Lower lobe of right lung (tissue), 2 donors: ENCODE measurements around the gene ATXN1. TPM values are rescaled to one million over a fixed set of nuclear protein-coding genes. Genes with fewer than 3 reads are reported as not detected.

Experiments used
- ATAC-seq, 2 donors: fragments of 200-7000 bp; cut with Tn5 transposase; one replicate each; pipeline ENCODE4 v1.9.1; 2020 to 2022; ENCODE audit warnings: mild to moderate bottlenecking in 2 of 2, moderate library complexity in 2 of 2
- DNase-seq: peaks from one replicate; pipeline ENCODE4 v3.0.0-alpha.2; 2020
- H3K27ac ChIP-seq: fragments of 200-600 bp; one replicate; pipeline ENCODE4 v1.8.0; 2022
- H3K27me3 ChIP-seq: fragments of 200-600 bp; one replicate; pipeline ENCODE4 v1.8.0; 2022; ENCODE audit warnings: low read depth
- H3K36me3 ChIP-seq: fragments of 200-600 bp; one replicate; pipeline ENCODE4 v1.8.0; 2022; ENCODE audit warnings: mild to moderate bottlenecking
- H3K4me1 ChIP-seq: fragments of 200-600 bp; one replicate; pipeline ENCODE4 v1.8.0; 2022
- H3K4me3 ChIP-seq: fragments of 200-600 bp; one replicate; pipeline ENCODE4 v1.8.0; 2022; ENCODE audit warnings: mild to moderate bottlenecking
- H3K9me3 ChIP-seq: fragments of 200-600 bp; one replicate; pipeline ENCODE4 v1.8.0; 2022
- CTCF ChIP-seq: fragments of 200-600 bp; IDR thresholded peaks from one replicate; pipeline ENCODE4 v1.8.0; 2022; ENCODE audit warnings: antibody characterized with exemption, mild to moderate bottlenecking
- intact Hi-C: fragments of 100-400 bp; cut with DNase I; formaldehyde crosslinking; loops from one replicate; pipeline ENCODE4 v1.11.0; 2022
- total RNA-seq: library from RNA; stranded (reverse); fragmentation: NEBNext Ultra II Directional; extraction: Animal tissue kit (Norgen Biotek cat#: 25700); gene quantifications from one replicate; pipeline ENCODE4 v1.2.1, GENCODE V29; 2021
- donor health status: DM: no; HTN: yes; CAD: no; lungs with severe emphysema.

ATXN1 gene
- total RNA-seq, 1 donor from 2014 or later, result 75.9 TPM

DNA sequence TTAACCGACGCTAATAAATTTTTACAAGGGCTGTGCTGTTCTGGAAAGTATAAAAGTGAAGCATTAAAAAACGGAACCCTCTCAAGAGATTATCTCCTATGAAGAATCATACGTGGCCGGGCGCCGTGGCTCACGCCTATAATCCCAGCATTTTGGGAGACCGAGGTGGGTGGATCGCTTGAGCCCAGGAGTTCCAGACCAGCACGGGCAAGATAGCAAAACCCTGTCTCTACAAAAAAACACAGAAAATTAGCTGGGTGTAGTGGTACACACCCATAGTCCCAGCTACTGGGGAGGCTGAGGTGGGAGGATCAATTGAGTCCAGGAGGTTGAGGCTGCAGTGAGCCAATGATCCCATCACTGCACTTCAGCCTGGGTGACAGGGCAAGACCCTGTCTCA, 439.4 kb downstream of the ATXN1 start:
- ATAC-seq (no peak), DNase-seq (no peak)
- peaks cover 26% of the 10 kb centered on the region for H3K36me3 ChIP-seq
- peaks cover 56% of the 10 kb centered on the region for H3K4me1 ChIP-seq
- intact Hi-C loops, result no loop called here
- no peak for TF ChIP-seq CTCF
- no peak overlapping the region for H3K4me3 ChIP-seq
- no peaks in the 10 kb centered on the region for H3K27me3 ChIP-seq
- H3K9me3 ChIP-seq, result no peaks in the 10 kb centered on the region
- H3K27ac ChIP-seq, result no peak overlapping the region

DNA sequence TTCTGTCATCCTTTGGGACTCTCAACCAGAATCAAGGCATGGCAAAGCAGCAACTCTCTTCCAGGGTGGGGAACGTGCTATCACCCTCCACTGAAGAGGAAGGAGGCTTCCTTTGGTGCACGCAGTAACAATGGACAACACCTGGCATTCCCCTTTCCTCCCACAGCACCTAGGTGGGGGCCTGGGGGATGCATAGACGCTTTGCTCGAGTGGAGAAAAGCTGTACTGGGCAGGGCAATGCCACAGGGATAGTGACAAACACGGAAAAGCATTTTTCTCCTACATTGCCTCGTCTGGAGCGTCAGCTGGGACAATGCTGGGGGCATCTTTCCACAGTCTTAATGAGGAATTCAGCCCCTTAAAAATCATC, 439.9 kb downstream of the ATXN1 start:
- no peaks in the 10 kb centered on the region for H3K9me3 ChIP-seq
- TF ChIP-seq CTCF, result no peak
- H3K27ac ChIP-seq, result no peak overlapping the region
- no peak overlapping the region for H3K4me3 ChIP-seq
- intact Hi-C loops, result no loop called here
- ATAC-seq (no peak), DNase-seq (no peak)
- H3K27me3 ChIP-seq, result no peaks in the 10 kb centered on the region
- H3K4me1 ChIP-seq, result peaks cover 56% of the 10 kb centered on the region
- H3K36me3 ChIP-seq, result peaks cover 21% of the 10 kb centered on the region

GRCh38 chr6:16320533-16321340, 440.5 kb downstream of the ATXN1 start:
- H3K9me3 ChIP-seq, result no peaks in the 10 kb centered on the region
- TF ChIP-seq CTCF, result no peak
- peaks cover 56% of the 10 kb centered on the region for H3K4me1 ChIP-seq
- ATAC-seq (no peak), DNase-seq (no peak)
- intact Hi-C loops, result no loop called here
- H3K36me3 ChIP-seq, result peaks cover 17% of the 10 kb centered on the region
- peak overlapping the region; percentile 74 for H3K27ac ChIP-seq
- H3K4me3 ChIP-seq, result peak overlapping the region; percentile 2
- no peaks in the 10 kb centered on the region for H3K27me3 ChIP-seq

DNA sequence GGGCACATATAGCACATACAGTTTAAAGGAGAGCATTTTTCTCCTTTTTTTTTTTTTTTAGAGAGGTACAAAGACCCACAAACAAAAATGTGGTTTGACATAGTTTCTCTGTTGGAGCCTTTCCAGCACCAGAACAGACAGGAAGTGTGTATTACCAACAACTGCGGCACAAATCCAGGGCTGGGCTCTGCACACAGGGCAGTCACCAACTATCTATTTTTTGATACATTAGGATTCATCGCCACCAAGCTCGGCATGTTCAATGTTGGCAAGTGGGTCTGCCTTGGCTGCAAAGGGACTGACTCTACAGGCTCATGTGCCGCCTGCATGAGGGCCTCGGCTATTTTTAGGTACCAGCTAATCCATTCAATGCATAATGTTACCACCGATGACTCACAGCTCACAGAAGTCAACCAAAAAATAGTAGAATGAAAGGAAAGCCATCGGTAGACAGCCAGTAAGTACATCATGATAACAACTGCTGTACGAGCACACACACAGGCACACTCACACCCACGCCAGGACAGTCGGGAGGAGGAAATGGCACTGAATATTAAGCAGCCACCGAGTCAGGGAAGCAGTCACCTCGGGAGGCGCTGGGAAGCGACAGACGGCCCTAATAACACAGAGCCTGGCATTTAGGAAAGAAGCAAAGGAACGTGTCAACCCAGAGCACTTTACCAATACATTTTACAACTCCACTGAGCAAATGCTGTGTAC, 441.3 kb downstream of the ATXN1 start:
- no peak for DNase-seq
- peak overlapping the region; percentile 74 for H3K27ac ChIP-seq
- intact Hi-C loops, result no loop called here
- no peak for TF ChIP-seq CTCF
- no peaks in the 10 kb centered on the region for H3K9me3 ChIP-seq
- H3K27me3 ChIP-seq, result no peaks in the 10 kb centered on the region
- H3K4me3 ChIP-seq, result peak overlapping the region; percentile 2
- ATAC-seq, result peak; percentile 68 to 71
- H3K4me1 ChIP-seq, result peaks cover 56% of the 10 kb centered on the region
- H3K36me3 ChIP-seq, result peaks cover 12% of the 10 kb centered on the region

DNA sequence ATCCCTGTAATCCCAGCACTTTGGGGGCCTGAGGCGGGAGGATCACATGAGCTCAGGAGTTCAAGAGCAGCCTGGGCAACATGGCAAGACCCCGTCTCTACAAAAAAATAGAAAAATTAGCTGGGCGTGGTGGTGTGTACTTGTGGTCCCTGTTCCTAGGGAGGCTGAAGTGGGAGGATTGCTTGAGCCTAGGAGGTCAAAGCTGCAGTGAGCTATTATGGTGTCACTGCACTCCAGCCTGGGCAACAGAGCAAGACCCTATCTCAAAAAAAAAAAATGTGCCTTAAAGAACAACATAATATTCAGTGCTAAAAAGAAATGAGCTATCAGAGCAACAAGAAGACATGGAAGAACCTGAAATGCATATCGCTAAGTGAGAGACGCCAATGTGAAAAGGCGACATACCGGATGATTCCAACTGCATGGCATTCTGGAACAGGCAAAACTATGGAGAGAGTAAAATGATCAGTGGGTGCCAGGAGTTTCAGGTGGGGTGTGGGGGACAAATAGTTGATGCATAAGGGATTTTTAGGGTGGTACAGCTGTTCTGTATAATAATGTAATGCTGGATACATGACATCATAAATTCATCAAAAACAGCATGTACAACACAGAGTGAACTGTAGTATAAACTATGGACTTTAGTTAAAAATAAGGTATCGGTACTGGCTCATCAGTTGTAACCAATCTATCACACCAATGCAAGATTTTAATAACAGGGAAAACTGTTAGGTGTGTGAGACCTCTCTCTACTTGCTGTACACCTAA, 442.1 kb downstream of the ATXN1 start:
- peaks cover 56% of the 10 kb centered on the region for H3K4me1 ChIP-seq
- no peak for DNase-seq
- ATAC-seq, result no peak

More for the DNA sequence above, 442.1 kb downstream of the ATXN1 start:
- TF ChIP-seq CTCF, result no peak
- Histone ChIP-seq H3K27me3 (no peaks in the 10 kb centered on the region), H3K4me3 (no peak overlapping the region), H3K9me3 (no peaks in the 10 kb centered on the region), H3K27ac (no peak overlapping the region), H3K36me3 (peaks cover 7% of the 10 kb centered on the region)
- intact Hi-C loops, result no loop called here
